ENCODE measurements around the gene DNM2.

The DNM2 gene

DNA sequence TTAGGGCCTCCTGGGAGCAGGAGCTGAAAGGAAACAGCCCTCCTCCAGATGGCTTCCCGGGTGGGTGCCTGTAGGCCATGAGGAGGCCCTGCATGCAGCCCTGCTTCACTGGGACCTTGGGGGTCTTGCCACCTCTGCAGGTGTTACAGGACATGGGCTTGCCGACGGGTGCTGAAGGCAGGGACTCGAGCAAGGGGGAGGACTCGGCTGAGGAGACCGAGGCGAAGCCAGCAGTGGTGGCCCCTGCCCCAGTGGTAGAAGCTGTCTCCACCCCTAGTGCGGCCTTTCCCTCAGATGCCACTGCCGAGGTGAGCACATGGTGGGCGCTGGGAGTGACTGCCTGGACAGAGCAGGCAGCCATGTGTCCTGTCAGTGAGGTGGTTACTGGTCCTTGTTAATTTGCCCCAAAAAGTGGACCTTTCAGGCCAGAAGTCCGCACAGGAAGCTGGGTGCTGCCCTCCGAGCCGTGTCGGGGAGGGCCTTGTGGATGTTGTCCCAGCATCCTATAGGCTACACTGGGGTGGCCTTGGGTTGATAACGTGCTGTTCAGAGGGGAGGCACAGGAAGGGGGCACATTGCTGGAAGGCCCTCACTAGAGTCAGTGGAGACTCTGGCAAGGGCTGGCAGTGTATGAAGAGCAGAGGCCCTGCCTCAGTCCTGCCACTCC, 35.3 kb upstream of the DNM2 start:
- Histone ChIP-seq H3K4me3 (ENCODE audit: low read length) (no peak overlapping the region), H3K4me1 (ENCODE audit: control insufficient read depth, low read depth, low read length) (no peaks in the 10 kb centered on the region), H3K36me3 (ENCODE audit: control insufficient read depth, insufficient read depth, low read length) (peaks cover 73% of the 10 kb centered on the region), H3K4ac (ENCODE audit: low read depth, low read length) (no peak overlapping the region), H3K23ac (ENCODE audit: low read length) (no peak overlapping the region), H3K4me2 (ENCODE audit: low read length) (no peak overlapping the region), H4K8ac (ENCODE audit: low read depth, low read length) (no peak overlapping the region), H3K18ac (ENCODE audit: low read length) (no peak overlapping the region), H2BK15ac (replicated peaks; ENCODE audit: low read depth) (no peak overlapping the region), H3K79me2 (ENCODE audit: control insufficient read depth, insufficient read depth, low read length) (peaks cover 63% of the 10 kb centered on the region), H3K27me3 (ENCODE audit: insufficient read depth, low read length, poor library complexity) (no peaks in the 10 kb centered on the region), H2BK120ac (ENCODE audit: low read depth, low read length) (no peak overlapping the region), H2AK5ac (ENCODE audit: low read length) (no peak overlapping the region), H2BK5ac (ENCODE audit: low read length) (no peak overlapping the region), H3K27ac (ENCODE audit: low read depth, low read length) (no peak overlapping the region), H3K56ac (ENCODE audit: low read length) (no peak overlapping the region), H3K79me1 (ENCODE audit: low read length) (peaks cover 35% of the 10 kb centered on the region), H3K9ac (ENCODE audit: low read length) (no peak overlapping the region), H4K5ac (ENCODE audit: low read length) (no peak overlapping the region)
- no CpG with 5 or more reads among the region's 15 CpGs for WGBS (ENCODE audit: extremely low coverage, insufficient coverage, low lambda C conversion rate)
- DNase-seq, result no peak

DNA sequence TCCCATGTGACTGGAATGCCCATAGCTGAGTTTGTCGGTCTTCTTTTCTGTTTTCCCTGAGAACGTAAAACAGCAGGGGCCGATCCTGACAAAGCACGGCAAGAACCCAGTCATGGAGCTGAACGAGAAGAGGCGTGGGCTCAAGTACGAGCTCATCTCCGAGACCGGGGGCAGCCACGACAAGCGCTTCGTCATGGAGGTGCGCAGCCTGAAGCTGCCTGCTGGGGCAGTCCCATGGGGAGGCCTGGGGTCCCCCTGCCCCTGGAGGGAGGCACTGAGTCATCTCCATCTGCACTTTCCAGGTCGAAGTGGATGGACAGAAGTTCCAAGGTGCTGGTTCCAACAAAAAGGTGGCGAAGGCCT, 34.8 kb upstream of the DNM2 start:
- H3K4me1 ChIP-seq (ENCODE audit: control insufficient read depth, low read depth, low read length), result no peaks in the 10 kb centered on the region
- no peaks in the 10 kb centered on the region for H3K27me3 ChIP-seq (ENCODE audit: insufficient read depth, low read length, poor library complexity)
- no peak overlapping the region for H4K8ac ChIP-seq (ENCODE audit: low read depth, low read length)
- no peak overlapping the region for H3K23ac ChIP-seq (ENCODE audit: low read length)
- H3K18ac ChIP-seq (ENCODE audit: low read length), result no peak overlapping the region
- H2BK120ac ChIP-seq (ENCODE audit: low read depth, low read length), result no peak overlapping the region
- no peak overlapping the region for H3K4me3 ChIP-seq (ENCODE audit: low read length)
- H3K9ac ChIP-seq (ENCODE audit: low read length), result no peak overlapping the region
- H3K27ac ChIP-seq (ENCODE audit: low read depth, low read length), result no peak overlapping the region
- no CpG with 5 or more reads among the region's 15 CpGs for WGBS (ENCODE audit: extremely low coverage, insufficient coverage, low lambda C conversion rate)
- H2AK5ac ChIP-seq (ENCODE audit: low read length), result no peak overlapping the region
- peaks cover 74% of the 10 kb centered on the region for H3K36me3 ChIP-seq (ENCODE audit: control insufficient read depth, insufficient read depth, low read length)
- peaks cover 57% of the 10 kb centered on the region for H3K79me2 ChIP-seq (ENCODE audit: control insufficient read depth, insufficient read depth, low read length)
- peak; percentile 30 for DNase-seq
- H3K79me1 ChIP-seq (ENCODE audit: low read length), result peaks cover 36% of the 10 kb centered on the region
- H2BK15ac ChIP-seq (replicated peaks; ENCODE audit: low read depth), result no peak overlapping the region
- no peak overlapping the region for H3K56ac ChIP-seq (ENCODE audit: low read length)
- H4K5ac ChIP-seq (ENCODE audit: low read length), result no peak overlapping the region
- H3K4ac ChIP-seq (ENCODE audit: low read depth, low read length), result no peak overlapping the region
- H3K4me2 ChIP-seq (ENCODE audit: low read length), result no peak overlapping the region
- no peak overlapping the region for H2BK5ac ChIP-seq (ENCODE audit: low read length)

DNA sequence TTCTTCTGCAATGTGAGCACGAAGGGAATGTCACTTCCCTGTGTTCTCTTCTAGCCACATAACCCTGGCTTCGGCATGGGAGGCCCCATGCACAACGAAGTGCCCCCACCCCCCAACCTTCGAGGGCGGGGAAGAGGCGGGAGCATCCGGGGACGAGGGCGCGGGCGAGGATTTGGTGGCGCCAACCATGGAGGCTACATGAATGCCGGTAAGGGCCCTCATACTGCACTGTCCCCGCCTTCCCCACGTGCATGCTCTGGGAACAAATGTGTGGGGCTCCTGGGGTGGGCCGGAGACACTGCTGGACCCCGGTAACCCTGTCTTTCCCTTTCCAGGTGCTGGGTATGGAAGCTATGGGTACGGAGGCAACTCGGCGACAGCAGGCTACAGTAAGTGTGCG, 34.3 kb upstream of the DNM2 start:
- no peak overlapping the region for H3K9ac ChIP-seq (ENCODE audit: low read length)
- no peak overlapping the region for H2AK5ac ChIP-seq (ENCODE audit: low read length)
- H3K4me1 ChIP-seq (ENCODE audit: control insufficient read depth, low read depth, low read length), result no peaks in the 10 kb centered on the region
- no peak overlapping the region for H2BK15ac ChIP-seq (replicated peaks; ENCODE audit: low read depth)
- H3K18ac ChIP-seq (ENCODE audit: low read length), result no peak overlapping the region
- WGBS (ENCODE audit: extremely low coverage, insufficient coverage, low lambda C conversion rate), result no CpG with 5 or more reads among the region's 21 CpGs
- no peak overlapping the region for H4K8ac ChIP-seq (ENCODE audit: low read depth, low read length)
- DNase-seq, result no peak
- no peak overlapping the region for H3K4me2 ChIP-seq (ENCODE audit: low read length)
- peaks cover 37% of the 10 kb centered on the region for H3K79me1 ChIP-seq (ENCODE audit: low read length)
- no peak overlapping the region for H4K5ac ChIP-seq (ENCODE audit: low read length)
- H2BK120ac ChIP-seq (ENCODE audit: low read depth, low read length), result no peak overlapping the region
- H3K4me3 ChIP-seq (ENCODE audit: low read length), result no peak overlapping the region
- no peaks in the 10 kb centered on the region for H3K27me3 ChIP-seq (ENCODE audit: insufficient read depth, low read length, poor library complexity)
- H3K36me3 ChIP-seq (ENCODE audit: control insufficient read depth, insufficient read depth, low read length), result peaks cover 75% of the 10 kb centered on the region
- no peak overlapping the region for H3K27ac ChIP-seq (ENCODE audit: low read depth, low read length)
- no peak overlapping the region for H3K56ac ChIP-seq (ENCODE audit: low read length)
- no peak overlapping the region for H3K4ac ChIP-seq (ENCODE audit: low read depth, low read length)
- no peak overlapping the region for H2BK5ac ChIP-seq (ENCODE audit: low read length)
- peaks cover 54% of the 10 kb centered on the region for H3K79me2 ChIP-seq (ENCODE audit: control insufficient read depth, insufficient read depth, low read length)
- H3K23ac ChIP-seq (ENCODE audit: low read length), result no peak overlapping the region

DNA sequence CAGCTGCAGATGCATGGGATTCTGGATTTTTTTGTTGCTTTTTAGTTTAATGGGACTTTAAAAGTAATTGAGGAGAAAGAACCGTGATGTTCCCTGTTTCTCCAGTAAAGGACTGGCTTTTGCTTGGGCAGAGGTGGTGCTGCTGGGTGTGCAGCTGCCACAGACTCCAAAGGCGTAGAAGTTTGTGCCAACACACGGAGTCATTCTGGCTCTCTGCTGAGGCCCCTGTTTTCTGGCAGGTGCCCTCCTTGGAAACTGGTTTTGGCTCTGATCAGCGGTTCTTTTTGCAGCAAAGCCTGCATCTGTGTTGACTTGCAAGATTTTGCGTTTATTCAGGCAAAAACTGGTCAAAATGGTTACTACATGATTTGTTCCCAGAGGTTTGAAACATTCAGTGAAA, 32.7 kb upstream of the DNM2 start:
- Histone ChIP-seq H3K4ac (ENCODE audit: low read depth, low read length) (no peak overlapping the region), H3K23ac (ENCODE audit: low read length) (no peak overlapping the region), H2BK15ac (replicated peaks; ENCODE audit: low read depth) (no peak overlapping the region), H3K27me3 (ENCODE audit: insufficient read depth, low read length, poor library complexity) (no peaks in the 10 kb centered on the region), H3K18ac (ENCODE audit: low read length) (no peak overlapping the region), H3K36me3 (ENCODE audit: control insufficient read depth, insufficient read depth, low read length) (peaks cover 68% of the 10 kb centered on the region), H3K4me2 (ENCODE audit: low read length) (no peak overlapping the region), H3K4me3 (ENCODE audit: low read length) (no peak overlapping the region), H2BK5ac (ENCODE audit: low read length) (no peak overlapping the region), H4K8ac (ENCODE audit: low read depth, low read length) (no peak overlapping the region), H3K56ac (ENCODE audit: low read length) (no peak overlapping the region), H3K79me1 (ENCODE audit: low read length) (peaks cover 30% of the 10 kb centered on the region), H3K27ac (ENCODE audit: low read depth, low read length) (no peak overlapping the region), H2AK5ac (ENCODE audit: low read length) (no peak overlapping the region), H2BK120ac (ENCODE audit: low read depth, low read length) (no peak overlapping the region), H3K4me1 (ENCODE audit: control insufficient read depth, low read depth, low read length) (no peaks in the 10 kb centered on the region), H4K5ac (ENCODE audit: low read length) (no peak overlapping the region), H3K79me2 (ENCODE audit: control insufficient read depth, insufficient read depth, low read length) (peaks cover 43% of the 10 kb centered on the region), H3K9ac (ENCODE audit: low read length) (no peak overlapping the region)
- no CpG with 5 or more reads among the region's 5 CpGs for WGBS (ENCODE audit: extremely low coverage, insufficient coverage, low lambda C conversion rate)
- no peak for DNase-seq

DNA sequence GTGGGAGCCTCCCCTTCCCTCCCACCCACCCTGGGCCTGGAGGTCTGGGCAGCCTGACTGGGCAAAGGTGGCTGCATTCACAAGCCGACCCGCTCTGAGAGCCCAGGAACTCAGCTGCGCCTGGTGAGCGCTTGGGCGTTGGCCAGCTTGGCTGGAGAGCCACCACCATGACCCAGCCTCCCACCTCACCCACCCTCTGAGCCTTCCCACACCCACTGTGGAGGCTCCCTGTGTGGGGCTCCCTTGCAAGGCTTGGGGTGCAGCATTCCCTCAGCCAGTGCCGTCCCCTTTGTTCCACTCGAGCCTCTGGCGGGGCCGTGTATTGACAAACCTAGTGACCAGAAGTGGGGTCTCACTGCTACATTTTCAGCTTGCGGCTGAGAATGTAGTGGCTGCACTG, 31.7 kb upstream of the DNM2 start:
- H3K36me3 ChIP-seq (ENCODE audit: control insufficient read depth, insufficient read depth, low read length), result peaks cover 59% of the 10 kb centered on the region
- H2BK15ac ChIP-seq (replicated peaks; ENCODE audit: low read depth), result no peak overlapping the region
- no peak overlapping the region for H2BK5ac ChIP-seq (ENCODE audit: low read length)
- no peak overlapping the region for H3K56ac ChIP-seq (ENCODE audit: low read length)
- H3K27me3 ChIP-seq (ENCODE audit: insufficient read depth, low read length, poor library complexity), result no peaks in the 10 kb centered on the region
- H3K9ac ChIP-seq (ENCODE audit: low read length), result no peak overlapping the region
- no peak for DNase-seq
- no peak overlapping the region for H3K27ac ChIP-seq (ENCODE audit: low read depth, low read length)
- H3K23ac ChIP-seq (ENCODE audit: low read length), result no peak overlapping the region
- H3K4me2 ChIP-seq (ENCODE audit: low read length), result no peak overlapping the region
- no peak overlapping the region for H3K18ac ChIP-seq (ENCODE audit: low read length)
- H3K4me3 ChIP-seq (ENCODE audit: low read length), result no peak overlapping the region
- no peak overlapping the region for H2BK120ac ChIP-seq (ENCODE audit: low read depth, low read length)
- no peak overlapping the region for H4K5ac ChIP-seq (ENCODE audit: low read length)
- H3K79me2 ChIP-seq (ENCODE audit: control insufficient read depth, insufficient read depth, low read length), result peaks cover 35% of the 10 kb centered on the region
- H3K4ac ChIP-seq (ENCODE audit: low read depth, low read length), result no peak overlapping the region
- no peak overlapping the region for H4K8ac ChIP-seq (ENCODE audit: low read depth, low read length)
- H3K79me1 ChIP-seq (ENCODE audit: low read length), result peaks cover 29% of the 10 kb centered on the region
- H2AK5ac ChIP-seq (ENCODE audit: low read length), result no peak overlapping the region
- no peaks in the 10 kb centered on the region for H3K4me1 ChIP-seq (ENCODE audit: control insufficient read depth, low read depth, low read length)
- no CpG with 5 or more reads among the region's 10 CpGs for WGBS (ENCODE audit: extremely low coverage, insufficient coverage, low lambda C conversion rate)

All from mesendoderm (in vitro differentiated cells).